ENCODE results near the gene COL26A1.
A peak's percentile ranks its signal among the peaks of the same experiment; 100 is the strongest.

The COL26A1 gene

DNA sequence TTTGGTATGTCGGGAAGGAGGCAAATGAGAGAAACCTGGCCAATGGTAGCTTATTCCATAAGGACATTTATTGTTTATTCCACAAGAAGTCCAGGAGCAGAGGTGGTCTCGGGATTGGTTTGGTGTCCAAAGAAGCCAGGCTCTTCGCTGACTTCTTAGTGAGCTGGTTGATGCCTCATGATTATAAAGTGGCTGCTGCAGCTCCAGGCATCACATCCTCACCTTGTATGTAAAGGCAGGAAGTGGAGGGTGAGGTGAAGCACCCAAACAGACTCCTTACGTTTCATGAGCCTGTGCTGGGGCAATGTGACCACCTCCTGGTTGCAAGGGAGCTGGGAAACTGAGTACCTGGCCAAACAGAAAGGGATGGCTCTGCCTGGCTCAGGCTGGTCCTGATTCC is 174.0 kb downstream of the COL26A1 start:
- no peak for DNase-seq

DNA sequence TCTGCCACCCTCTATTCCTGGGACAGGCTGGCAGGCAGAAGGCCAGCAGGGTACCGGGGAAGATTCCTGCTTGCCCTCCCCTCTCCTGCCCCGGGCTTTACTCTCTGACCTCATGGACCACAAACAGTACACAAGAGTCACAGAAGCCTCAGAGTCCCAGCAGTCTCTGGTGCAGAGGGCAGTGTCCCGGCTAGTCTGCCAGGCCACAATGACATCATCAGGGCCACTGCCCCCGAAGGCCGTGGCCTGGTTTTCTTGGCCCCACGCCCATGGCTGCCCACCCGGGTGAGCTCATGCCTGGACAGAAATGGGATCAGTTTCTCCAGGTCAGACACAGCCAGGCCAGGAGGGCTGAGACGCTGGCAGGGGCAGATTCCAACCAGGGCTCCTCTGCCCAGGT is 174.5 kb downstream of the COL26A1 start:
- DNase-seq: no peak

DNA sequence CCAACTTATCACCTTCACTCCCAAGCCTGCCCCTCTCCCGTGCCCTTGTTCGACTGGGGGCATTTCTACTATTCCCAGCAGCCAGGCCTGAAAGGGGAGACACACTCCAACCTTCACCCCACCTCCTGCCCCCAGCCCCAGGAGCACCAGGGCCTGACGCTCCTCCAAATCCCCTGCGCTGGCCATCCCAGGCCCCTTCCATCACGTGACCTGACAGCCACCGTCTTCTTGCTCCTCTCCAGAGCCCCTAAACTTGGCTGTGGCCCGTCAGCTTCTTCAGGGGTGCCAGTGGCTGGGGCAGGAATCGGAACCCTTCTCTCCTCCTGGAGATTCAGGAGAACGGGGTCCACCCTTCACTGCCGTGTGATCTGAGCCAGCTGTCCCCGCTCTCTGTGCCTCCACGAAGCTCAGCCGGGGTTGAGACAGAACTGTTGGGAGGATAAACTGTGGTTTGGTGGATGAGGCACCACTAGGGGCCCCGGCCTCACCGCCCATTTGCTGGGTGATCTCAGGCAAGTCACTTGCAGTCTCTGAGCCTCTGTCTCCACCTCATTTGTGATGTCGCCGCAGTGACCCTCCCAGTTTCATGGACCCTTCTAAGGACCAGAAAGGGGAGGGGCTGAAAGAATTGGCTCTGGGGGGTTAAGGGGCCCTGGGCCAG is 175.4 kb downstream of the COL26A1 start:
- no peak for DNase-seq

DNA sequence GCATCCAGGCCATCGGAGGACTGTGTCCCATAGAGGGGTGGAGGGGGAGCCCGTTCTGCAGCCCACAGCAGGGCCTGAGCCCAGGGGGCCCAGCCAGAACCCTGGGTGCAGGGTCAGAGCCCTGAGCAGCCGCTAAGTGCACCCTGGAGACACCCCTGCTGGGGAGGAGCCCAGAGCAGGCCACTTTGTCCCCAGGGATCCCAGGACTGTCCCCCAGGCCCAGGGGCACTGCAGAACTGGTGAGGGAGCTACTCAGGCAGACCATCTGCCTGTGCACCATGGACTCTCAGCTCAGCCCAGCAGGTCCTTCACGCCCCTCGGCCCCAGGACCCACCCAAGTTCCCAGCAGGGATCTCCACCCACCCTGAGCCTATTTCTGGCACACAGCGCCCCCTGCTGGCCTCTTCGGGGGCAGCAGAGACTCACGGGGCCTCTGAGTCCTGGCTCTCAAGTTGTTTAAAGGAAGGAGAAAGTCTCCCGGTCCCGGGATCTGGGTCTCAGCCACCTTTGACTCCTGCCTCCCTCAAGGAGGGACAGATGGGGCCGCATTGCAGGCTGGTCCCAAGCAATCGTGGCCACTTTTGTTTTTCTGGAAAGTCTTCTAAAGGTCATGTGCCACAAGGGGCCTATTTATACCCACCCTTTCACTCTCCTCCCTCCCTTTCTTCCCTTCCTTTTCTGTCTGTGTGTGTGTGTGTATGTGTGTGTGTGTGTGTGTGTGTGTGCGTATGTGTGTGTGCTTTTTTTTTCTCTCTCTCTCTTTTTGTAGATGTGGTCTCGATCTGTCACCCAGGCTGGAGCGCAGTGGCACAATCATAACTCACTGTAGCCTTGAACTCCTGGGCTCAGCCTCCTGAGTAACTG is 176.2 kb downstream of the COL26A1 start:
- DNase-seq: peak; percentile 23

DNA sequence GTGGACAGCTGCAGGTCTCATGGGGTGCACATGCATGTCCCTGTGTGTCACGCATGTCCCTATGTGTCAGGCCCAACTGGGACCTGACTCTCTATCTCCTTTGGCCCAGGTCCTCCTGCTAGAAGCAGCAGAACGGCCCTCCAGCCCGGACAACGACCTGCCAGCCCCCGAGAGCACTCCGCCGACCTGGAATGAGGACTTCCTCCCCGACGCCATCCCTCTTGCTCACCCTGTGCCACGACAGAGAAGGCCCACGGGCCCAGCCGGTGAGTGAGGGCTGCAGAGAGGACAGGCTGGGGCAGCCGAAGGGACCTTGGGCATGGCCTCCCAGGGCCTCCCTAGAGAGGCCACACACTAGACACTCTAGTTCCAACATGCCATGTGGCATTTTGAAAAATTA is 177.1 kb downstream of the COL26A1 start:
- no peak for DNase-seq

DNA sequence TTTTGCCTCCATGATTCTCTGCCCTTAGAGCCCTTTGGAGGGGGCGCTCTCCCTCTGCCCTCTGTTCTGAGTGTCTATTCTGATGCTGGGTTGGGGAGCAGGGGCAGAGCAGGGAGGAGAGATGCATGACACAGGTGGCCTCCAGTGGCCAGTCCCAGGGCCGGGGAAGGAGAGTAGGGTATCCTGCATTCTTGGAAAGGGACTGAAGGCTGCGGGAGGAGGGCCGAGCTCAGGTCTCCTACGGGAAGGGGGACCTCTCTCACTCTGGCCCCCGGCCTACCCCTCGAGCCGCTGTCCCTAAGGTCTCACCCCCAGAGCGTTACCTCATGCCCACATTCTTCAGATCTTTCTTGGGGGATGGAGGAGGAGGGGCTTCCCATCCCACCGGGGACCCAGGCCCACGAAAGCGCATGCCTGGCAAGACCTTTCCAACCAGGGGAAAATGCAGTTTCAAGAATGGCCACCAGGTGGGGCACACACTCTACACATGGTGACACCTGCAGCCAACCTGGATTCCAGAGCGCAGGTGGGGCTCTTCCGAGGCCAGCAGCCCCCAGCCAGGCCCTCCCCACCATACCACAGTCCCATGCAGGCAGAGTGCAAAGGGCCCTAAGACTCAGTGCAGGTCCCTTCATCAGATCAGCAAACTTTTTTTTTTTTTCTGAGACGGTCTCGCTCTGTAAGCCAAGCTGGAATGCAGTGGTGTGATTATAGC is 180.0 kb downstream of the COL26A1 start:
- DNase-seq: peak; percentile 51

DNA sequence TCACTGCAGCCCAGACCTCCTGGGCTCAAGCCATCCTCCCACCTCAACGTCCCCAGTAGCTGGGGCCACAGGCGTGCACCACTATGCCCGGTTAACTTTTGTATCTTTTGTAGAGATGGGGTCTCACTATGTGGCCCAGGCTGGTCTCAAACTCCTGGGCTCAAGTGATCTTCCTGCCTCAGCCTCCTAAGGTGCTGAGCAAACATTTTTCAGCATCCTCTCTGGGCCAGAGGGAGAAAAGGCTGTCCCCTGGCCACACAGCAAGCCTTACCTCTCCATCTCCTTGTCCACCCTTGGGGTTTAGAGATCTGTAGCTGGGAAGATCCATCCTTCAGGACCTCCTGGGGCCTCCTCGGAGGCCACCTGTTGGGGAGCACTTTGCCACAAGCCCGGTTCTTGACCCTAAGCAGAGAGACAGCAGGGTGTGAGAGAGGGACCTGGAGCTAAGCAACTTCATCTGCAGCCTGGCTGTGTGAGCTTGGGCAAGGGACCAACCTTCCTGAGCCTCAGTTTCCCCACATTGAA is 180.6 kb downstream of the COL26A1 start:
- no peak for DNase-seq

DNA sequence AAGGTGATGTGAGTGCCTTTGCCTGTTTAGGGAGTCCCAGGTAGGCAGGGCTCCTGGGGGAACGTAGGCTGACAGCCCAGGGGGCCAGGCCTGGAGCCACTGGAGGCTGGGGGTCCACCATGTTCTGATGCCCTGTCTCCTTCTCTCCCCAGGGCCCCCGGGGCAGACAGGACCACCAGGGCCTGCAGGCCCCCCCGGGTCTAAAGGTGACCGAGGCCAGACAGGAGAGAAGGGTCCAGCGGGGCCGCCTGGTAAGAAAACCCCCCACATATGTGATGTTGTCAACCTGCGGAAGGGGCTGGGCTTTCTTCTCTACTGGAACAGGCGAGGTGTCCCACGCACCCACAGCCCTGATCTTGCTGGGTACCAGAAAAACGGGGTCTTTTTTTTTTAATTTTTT is 181.2 kb downstream of the COL26A1 start:
- DNase-seq: no peak

DNA sequence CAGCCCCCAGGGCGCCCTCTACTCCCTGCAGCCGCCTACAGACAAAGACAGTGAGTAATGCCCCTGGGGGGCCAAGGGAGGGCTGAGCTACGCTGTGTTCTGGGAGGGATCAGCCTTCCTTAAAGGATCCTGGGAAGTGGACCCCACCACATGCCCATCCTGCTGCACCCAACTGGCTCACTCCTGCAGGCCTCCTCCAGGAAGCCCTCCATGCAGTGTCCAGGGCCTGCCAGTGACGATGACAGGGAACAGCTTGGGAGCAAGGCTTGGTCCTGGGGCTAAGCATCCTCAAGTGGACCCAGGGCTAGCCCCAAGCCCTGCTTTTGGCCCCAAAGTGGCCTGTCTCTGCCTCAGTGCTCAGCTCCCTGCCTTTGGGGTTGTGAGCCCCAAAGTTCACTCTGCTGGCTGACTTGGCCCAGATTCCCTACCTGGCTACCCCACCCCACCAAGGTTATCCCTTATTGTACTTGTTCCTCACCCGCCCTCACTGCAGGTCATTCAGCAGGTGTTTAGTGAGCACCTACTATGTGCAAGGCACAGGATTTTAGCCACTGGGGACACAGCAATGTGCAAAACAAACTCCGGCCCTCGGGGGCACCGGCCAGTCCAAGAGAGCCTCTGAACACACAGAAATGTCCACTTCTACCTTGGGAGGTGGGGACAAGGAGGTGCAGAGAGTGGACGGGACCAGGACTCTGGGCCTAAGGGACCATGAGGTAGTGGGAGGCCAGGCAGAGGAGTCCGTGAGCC is 182.9 kb downstream of the COL26A1 start:
- no peak for DNase-seq

DNA sequence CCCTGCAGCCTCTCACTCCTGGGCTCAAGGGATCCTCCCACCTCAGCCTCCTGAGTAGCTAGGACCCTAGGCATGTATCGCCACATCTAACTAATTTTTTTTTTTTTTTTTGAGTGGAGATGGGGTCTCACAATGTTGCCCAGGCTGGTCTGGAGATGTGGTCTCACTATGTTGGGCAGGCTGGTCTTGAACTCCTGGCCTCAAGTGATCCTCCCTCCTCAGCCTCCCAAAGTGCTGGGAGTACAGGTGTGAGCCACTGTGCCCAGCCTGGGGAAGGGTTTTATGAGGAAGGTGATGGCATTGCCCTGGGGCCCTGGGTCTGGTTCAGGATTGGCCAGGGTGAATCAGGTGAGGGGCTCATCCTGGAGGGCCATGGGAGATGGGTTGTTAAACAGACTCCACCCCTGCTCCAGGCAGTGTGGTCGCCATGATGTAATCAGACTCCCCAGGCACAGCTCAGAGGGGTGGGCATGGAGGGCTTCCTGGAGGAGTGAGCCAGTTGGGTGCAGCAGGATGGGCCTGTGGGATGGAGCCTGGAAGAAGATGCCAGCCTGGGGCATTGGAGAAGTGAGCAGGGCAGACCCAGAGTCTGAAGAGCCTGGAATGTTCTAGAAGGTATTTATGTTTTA is 183.7 kb downstream of the COL26A1 start:
- DNase-seq: no peak

DNA sequence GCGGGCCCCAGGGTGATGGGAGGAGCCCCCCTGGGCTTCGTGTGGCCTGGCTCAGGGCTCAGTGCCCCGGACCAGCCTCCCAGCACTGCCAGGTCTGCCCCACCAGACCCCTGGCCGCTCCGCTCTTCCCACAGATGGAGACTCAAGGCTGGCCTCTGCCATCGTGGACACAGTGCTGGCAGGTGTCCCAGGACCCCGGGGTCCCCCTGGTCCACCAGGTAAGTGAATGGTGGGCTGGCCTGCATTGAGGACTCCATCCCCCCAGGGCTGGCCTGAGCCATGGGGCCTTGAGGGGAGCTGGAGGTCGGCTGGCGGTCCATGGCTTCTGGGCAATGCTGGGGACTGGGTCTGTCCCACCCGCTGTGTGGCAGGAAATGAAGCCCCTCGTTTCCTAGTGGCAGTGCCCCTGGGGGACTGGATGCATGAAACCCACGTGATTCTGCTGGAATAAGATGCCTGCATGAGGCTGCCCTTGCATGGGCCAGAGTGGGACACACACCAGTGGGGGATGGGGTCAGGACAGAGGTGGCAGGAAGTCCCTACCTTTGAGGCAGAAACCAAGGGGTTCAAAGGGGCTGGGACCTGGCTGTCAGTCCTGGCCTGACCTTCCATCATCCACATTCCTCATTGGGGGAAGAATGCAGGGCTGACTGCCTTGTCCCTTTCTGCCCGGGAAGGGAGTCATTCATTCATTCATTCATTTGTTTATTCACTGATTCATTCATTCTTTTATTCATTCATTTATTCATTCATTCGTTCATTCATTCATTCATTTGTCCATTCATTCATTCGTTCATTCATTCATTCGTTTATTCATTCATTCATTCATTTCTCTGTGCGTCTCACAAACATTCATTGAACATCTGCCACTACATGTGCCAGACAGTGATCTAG is 184.6 kb downstream of the COL26A1 start:
- DNase-seq: no peak

DNA sequence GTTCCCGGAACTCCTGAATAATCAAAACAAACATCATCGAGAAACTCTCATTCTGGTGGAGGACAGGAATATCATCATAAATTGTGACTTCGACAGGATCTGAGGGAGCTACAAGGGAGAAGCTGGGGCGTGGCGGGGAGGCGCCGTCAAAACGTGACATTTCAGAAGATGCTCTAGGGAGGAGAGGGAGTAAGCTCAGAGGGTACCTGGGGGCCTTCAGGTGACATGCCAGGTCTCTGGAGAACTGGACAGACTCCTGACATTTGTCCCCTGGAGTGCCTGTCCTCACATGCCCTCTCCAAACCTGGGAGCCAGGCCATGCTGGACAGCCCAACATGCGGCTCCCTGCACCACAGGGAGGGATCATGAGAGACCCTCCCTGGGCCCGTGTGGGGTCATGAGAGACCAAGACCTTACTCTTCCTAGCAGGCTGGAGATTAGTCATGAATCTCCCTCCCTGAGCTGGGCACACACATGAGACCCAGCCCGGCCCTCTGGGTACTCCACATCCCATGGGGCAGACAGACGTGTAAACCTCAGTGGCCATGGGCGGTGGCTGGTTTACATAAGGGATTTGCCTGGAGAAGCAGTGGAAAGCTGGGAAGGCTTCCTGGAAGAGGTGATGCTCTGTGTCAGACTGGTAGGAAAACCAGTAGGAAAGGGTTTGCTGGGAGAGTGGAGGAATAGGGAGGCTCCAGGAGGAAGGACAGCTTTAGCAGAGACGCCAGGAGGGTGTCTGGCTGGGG is 185.4 kb downstream of the COL26A1 start:
- DNase-seq: no peak

DNA sequence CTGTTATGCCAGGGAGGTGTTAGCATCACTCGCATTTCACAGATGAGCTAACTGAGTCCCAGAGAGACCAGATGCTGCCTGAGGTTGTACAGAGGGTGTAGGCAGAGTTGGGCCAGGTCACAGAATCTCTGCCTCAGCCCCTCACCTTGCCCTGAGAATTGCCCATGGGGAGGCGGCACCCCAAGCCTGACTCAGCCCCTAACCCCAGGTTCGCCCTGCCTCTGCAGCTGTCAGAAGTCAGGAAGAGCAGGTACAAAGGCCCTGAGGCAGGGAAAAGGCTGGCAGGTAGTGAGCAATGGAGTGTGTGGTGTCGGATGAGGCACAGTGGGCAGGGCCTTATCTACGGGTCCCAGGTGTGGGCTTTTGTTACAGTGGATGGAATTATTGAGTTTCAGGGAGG is 187.1 kb downstream of the COL26A1 start:
- no peak for DNase-seq

DNA sequence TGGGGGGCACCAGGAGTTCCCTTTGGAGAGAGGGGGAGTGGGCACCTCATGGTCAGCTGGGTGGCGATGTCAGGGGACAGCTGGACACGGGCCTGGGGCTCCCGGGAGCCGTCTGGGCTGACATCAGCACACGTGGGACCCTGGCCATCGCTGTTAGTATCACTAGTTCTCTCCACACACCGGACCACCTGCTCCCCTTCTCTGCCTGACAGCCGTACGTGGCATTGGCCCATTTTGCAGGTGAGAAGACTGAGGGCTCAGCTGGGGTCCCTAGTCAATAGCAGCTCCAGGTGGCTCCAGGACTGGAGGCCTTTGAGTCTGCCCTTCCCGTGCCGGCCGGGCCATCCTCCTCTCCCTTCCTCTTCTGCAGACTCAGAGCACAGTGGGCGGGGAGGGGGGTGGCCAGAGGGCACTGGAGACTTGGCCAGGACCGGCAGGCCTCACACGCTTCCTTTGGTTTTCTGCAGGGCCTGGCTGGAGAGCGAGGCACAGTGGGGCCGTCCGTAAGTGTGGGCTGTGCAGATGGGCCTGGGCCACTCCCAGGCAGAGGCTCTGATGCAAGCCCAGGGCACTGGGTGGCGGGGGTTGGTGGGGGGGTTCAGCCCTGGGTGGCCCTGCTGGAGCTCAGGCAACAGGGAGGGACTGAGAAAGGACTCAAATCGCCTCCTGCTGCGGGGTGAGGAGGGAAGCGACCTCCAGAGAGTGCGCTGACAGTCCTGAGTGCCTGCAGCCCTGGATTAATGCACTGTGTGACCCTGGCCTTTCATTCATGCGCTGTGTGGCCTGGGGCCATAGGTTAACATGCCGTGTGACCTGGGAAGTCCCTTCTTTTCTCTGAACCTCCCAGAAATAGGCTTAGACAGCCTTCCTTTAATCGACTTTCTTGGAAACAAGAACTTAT is 188.2 kb downstream of the COL26A1 start:
- no peak for DNase-seq

DNA sequence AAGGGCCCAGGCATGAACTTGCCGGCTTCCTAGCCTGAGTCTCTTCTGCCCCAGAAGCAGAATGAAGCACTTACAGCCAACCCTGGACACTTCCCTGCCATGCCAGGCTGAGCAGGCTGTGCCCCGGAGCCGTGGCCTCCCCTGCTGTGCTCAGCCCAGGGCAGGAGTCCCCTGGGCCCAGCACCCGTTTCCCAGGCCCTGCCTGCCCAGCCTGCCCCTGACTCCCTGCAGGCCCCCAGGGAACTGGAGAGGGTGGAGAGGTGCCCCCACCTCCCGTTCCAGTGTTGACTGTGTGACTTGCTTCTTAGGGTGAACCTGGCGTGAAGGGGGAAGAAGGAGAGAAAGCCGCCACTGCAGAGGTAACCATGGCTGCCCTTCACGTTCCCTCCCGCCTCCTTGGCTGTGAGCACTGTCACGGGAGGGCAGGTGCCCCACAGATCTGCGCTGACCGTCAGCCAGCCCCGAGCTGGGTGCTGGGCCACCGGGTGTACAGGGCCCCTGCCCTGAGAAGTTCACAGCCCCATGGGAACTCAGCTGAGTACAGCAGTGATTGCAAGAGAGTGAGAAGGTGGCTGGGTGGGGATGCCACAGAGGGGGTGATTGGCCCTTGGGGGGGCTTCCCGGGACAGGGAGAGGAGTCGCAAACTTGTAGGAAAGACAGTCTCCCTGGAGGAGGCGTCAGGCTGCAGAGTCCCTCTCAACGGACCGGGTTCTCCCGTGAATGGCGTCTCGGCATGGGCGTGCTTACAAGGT is 190.5 kb downstream of the COL26A1 start:
- DNase-seq: no peak

DNA sequence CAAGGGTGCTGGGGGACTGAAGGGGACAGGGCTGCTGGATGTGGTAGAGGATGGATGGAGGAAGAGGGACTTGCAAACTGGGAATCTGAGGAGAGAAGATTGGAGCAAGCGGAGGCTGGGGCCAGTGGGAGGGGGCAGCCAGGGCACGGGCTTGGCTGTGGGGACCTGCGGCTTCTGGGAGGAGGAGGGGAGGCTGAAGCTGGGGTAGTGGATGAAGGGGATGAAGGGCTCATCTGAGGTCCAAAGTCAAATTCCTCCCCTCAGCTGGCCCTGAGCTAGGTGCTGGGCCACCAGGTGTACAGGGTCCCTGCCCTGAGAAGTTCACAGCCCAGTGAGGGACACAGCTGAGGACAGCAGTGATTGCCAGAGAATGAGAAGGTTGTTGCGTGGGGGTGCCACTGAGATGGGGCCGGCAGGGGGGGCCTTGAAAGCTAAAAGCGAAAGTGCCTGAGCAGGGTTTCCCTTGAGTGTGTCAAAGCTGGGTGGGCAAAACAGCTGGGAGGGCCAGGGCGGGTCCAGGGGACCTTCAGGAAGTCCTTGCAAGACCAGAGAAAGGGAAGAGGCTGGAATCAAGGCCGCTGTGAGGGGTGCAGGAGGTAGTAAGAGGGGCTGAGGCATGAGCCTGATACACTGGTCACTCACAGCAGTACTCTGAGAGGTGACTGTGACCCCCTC is 191.2 kb downstream of the COL26A1 start:
- DNase-seq: no peak

DNA sequence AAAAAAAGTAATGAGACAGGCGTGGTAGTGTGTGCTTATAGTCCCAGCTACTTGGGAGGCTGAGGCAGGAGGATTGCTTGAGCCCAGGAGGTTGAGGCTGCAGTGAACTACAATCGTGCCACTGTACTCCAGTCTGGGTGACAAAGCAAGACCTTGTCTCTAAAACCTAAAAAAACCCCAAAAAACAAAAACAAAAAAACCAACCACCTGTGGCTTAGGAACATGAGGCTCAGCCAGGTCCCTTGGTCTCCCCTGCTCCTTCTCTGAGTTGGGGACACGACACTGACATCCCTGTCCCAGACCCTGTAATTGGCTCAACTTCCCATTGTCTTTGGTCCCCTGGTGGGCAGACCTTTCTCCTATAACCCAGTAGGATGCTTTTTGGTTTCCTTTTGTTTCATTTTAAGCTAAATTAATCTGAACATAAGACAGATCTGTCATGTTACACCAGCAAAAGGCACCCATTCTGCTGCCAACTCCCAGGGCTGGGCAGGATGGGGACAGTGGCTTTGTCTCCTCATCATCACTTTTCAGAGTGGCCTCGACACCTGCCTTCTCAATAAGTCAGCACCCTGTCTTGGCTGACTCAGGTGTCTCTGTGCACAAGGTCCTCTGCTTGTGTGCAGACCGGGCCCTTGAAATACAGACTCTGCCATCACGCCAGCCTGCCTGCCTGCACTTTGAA is 192.1 kb downstream of the COL26A1 start:
- DNase-seq: no peak

All from activated effector memory CD4-positive, alpha-beta T cell treated with Interleukin-2 at 50 U/mL for 16 hours (primary cell).